HG03457 (cell line): ENCODE measurements around the gene YPEL2.
"Not testable (repeated sequence)": the region's sequence is repeated elsewhere in the genome, so short reads cannot be mapped to it uniquely, and the experiment has no call there.

ENCODE experiments used
- ATAC-seq: cut with Tn5 transposase; IDR thresholded peaks from one replicate; pipeline ENCODE4 v1.9.1; 2021; ENCODE audit warnings: moderate number of reproducible peaks; ENCODE audit not compliant: unreplicated experiment

Gene YPEL2

DNA sequence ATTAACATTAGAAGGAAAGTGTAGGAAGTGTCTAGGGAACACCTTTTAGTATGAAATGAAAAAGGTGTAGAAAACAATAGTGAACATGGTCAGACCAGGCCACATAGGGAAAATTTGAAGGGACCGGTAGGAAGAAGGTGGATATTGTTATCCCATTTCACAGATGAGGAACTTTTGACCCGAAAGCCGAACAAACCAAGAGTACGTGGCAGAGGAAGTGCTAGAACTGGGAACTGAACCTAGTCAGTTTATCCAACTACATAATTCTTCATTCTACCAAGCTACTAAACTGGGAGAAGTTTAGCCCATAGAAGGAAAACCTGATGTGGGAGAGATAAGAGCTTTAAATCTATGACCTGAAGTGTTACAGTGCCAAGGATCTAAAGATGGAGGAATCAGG is 43.2 kb downstream of the YPEL2 start:
- ATAC-seq: no peak

DNA sequence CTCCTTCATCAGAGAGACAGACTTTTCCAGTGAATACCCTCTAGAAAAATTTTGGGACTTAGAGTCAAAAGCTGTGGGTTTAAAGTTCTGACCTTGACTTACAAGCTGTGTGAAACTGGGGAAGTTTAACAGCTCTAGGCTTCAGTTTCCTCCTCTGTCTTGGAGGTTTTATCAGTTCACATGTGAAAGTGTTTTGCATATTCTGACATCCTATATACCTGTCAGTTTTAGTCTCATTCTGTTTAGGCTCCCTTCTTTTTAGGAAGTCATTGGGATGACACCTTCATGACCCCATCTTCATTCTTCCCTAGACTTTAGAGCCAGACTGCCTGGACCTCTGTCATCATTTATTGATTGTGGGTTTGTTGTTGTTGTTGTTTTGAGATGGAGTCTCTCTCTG is 44.4 kb downstream of the YPEL2 start:
- no peak for ATAC-seq

DNA sequence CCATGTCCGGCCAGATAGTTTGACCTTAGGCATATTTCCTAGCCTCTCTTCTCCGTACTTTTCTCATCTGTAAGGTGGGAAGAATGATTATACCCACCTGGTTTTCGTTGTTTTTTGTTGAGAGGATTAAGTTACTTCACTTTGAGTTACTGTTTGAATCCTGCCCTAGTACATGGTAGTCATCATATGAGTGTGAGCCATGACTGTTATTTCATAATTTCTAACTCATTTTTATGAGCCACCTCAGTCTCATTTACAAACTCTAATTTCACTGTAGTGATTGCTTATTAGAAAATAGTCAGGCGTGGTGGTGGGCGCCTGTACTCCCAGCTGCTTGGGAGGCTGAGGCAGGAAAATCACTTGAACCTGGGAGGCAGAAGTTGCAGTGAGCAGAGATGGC is 45.1 kb downstream of the YPEL2 start:
- ATAC-seq: no peak

- ATAC-seq: no peak
These were observed 46.0 kb downstream of the YPEL2 start for GRCh38 chr17:59377410-59377809.

DNA sequence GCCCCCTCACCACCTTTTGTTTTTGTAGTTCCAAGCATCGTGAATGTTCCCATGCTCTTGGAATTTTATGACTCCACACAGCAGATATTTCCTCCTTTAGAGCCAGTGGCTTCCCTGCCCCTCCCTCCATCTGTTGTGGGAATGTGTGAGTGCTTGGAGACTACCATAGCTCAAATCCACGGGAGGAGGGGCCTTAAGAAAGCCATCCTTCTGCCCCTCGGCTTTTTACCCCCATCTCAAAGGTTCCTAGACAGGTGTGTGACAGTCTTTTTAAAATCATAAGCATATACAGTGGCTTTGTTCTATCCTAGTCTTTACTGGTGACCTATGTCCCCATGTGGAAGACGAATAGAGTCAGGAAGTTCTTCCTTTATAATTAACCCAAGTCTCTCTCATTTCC is 47.2 kb downstream of the YPEL2 start:
- no peak for ATAC-seq

DNA sequence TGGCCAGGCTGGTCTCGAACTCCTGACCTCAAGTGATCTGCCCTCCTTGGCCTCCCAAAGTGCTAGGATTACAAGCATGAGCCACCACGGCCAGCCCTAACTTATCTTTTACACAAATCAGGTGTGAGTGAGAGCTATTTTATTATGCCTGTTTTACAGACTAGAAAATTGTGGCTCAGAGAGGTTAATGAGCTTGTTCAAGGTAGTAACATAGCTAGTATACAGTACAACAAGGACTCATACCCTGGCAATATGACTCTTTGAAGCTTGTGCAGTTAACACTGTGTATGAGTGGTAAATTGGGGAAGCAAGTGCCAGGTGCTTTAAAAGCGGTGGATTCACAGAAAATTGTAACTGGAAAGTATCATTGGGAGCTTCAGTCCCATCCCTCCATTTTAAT is 49.0 kb downstream of the YPEL2 start:
- ATAC-seq: no peak

GRCh38 chr17:59381716-59382570 is 50.5 kb downstream of the YPEL2 start:
- no peak for ATAC-seq

GRCh38 chr17:59383893-59384292 is 52.4 kb downstream of the YPEL2 start:
- no peak for ATAC-seq

DNA sequence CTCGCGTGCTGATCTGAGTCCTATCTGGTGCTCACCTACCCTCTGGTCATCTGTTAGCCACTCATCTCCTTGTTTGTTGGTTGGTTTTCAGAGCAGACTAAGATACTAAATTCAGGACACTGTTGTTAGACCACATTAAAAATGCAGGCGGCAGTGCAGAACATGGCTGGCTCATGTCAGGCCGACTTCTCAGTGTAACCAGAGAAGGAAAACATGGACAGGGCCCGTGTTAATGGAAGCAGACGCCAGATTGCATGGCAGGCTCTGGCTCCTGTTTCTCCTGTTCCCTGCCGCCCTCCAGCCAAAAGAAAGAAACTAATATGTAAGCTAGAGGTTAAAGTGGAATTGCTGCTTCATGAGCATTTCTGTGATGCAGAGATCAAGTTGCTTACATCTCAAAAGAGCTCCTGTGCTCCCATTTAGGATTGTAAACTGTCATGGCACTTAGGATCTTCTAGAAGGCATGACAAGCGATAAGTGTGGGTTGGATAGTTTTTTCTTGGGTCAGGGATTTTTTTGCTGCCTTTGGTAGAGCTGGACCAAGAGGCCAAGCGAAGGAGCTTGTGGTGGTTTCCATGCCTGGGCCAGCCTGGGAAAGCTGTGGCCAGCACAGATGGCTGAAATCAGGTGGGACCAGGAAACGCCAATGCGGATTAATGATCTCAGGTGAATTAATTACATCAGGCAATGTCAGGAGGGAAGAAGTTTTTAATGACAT is 56.1 kb downstream of the YPEL2 start:
- ATAC-seq: no peak

DNA sequence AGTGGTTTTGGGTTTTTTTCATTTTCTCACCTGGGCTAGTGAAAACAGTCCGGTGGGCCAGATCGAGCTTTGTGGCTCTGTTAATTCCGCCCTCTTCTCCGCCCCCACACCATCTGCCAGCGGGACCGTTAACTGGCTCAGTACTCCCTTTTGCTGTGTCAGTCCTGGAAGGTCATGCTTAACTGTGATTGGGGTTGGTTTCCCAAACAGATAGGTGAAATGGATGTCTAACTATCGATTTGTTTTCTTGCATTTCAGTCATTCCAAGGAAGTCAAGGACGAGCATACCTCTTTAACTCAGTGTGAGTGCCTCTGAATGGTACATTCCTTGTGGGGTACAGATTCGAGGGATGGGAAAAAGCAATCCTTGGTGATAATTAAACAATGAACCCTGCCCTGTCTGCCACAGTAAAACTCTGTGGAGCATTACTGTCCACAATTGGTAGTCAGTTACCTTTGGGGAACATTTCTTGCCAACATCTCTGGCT is 56.7 kb downstream of the YPEL2 start:
- no peak for ATAC-seq

DNA sequence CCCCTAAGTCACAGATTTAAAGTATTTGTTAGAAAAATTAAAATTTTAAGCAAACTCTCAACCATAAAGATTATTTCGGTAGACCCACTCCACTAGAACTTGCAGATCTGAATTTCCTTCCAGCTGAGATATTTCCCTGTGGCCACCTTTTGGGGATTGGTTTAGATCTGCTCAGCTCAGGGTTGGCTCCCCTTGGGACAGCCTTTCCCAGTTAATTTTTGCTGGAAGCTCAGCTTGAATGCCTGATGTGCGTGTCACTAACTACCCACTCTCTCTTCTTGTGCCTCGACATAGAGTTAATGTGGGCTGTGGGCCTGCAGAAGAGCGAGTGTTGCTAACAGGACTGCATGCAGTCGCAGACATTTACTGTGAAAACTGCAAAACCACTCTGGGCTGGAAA is 57.6 kb downstream of the YPEL2 start:
- ATAC-seq: no peak

DNA sequence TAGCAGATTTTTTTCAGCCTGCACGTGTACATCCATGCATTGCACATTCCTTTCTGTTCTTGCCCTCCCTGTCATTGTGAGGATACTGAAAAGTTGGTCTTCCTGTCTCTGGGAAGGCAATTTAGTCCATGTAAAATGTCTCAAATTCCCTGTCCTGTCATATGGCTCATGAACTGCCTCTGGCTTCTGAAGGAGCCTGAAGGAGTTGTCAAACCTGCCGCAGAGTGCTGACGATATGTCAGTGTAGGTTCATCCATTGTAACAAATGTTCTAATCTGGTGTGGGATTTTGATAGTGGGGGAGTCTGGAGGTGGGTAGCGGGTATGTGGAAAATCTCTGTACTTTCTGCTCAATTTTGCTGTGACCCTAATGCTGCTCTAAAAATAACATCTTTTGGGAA is 59.6 kb downstream of the YPEL2 start:
- no peak for ATAC-seq

- no peak for ATAC-seq
These were observed 61.7 kb downstream of the YPEL2 start for GRCh38 chr17:59392973-59393679.

GRCh38 chr17:59393742-59394410 is 62.4 kb downstream of the YPEL2 start:
- ATAC-seq: not testable (repeated sequence)

DNA sequence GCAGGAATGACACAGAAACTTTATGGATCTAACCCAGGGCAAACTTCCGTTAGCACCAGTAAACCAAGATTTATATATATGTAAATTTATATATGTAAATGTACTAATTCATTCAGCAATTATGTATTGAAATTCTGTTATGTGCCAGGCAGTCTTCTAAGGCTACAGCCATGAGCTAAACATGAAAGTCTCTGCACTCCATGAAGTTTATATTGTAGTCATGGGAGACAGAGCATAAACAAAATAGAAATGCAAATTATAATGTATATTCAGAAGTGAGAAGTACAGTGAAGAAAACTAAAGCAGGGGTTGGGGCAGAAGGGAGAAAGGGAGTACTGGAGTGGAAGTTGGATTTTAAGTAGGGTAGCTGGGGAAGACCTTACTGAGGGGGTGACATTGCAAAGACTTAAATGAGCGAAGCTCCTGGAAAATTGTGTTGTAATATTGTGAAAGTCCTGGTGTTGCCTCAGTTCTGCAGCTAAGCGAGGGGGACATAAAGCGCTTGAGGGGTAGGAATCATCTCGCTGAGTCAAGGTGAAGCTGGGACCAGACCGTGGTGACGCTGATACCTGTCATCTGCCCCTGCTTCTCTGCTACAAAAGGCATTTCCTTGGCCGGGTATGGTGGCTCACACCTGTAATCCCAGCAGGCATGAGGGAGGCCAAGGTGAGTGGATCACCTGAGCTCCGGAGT is 64.8 kb downstream of the YPEL2 start:
- no peak for ATAC-seq

GRCh38 chr17:59397316-59398073 is 66.0 kb downstream of the YPEL2 start:
- ATAC-seq: no peak

DNA sequence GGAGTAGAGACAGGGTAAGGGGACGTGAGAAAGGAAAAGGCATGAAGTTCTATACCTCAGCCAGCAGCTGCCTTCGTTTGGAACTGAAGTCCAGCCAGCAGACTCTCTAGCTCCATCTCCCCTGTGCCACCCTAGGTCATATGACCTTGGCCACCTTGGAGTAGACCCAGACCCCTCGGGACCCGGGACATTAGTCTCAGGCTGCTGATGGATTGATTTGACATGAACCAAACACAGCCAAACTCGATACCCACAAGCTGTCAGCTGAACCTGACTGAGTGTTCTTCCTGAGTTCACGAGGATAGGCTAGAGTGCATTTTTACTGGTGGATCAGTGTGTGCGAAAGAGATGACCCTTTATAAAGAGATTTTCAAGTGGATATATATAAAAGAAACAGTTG is 68.5 kb downstream of the YPEL2 start:
- no peak for ATAC-seq

DNA sequence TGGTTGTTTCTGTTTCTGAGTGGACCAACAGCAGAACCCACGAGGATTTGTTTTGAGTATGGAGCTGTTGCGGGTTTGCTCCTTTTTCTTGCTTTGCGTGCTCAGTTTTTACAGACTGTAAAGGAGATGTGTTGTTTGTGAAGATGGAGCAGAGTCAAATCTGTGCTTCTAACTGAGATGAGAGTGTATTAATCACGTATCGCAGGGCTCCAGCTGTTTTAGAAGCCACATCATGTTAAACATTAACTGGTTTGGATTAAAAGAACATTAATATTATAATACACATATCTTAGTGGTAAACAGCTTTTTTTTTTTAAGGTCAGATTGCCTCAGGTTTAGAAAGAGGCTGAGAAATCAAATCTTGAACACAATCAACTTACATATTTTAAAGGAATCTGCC is 69.4 kb downstream of the YPEL2 start:
- ATAC-seq: no peak

DNA sequence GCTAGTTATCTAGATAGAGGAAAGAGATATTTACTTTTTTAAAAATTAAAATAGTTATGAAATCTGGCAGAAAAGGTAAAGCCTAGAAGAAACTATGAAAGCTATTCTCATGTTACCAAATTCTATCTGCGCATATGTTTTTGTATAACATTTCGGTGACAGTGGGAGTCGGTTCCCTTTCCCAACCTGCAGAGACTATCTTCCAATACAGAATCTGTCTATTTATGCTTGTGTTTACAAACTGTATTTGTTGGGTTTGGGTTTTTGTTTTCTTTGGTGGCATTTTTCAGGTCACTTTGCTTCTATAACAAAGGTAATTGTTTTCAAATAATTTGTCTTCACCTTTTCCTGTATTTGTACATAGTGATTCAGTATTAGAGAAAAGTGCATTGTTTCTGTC is 69.8 kb downstream of the YPEL2 start:
- no peak for ATAC-seq

GRCh38 chr17:59401725-59402124 is 70.3 kb downstream of the YPEL2 start:
- no peak for ATAC-seq
